ENCODE results near the gene ILDR1.
"Not testable (repeated sequence)": the region's sequence is repeated elsewhere in the genome, so short reads cannot be mapped to it uniquely, and the experiment has no call there.

ILDR1 gene

GRCh38 chr3:121948641-121949040 is 73.4 kb downstream of the ILDR1 start:
- DNase-seq (ENCODE audit: low read depth in 2 of 2): no peak

GRCh38 chr3:121943431-121943830 is 78.6 kb downstream of the ILDR1 start:
- no peak for DNase-seq (ENCODE audit: low read depth in 2 of 2)

GRCh38 chr3:121942116-121942786 is 79.8 kb downstream of the ILDR1 start:
- no peak for DNase-seq (ENCODE audit: low read depth in 2 of 2)

- no peak for DNase-seq (ENCODE audit: low read depth in 2 of 2)
These were observed 80.5 kb downstream of the ILDR1 start for GRCh38 chr3:121941592-121941991.

- not testable (repeated sequence) for DNase-seq (ENCODE audit: low read depth in 2 of 2)
These were observed 83.7 kb downstream of the ILDR1 start for GRCh38 chr3:121938141-121938855.
